ENCODE data around the gene RHBDD3.

DNA sequence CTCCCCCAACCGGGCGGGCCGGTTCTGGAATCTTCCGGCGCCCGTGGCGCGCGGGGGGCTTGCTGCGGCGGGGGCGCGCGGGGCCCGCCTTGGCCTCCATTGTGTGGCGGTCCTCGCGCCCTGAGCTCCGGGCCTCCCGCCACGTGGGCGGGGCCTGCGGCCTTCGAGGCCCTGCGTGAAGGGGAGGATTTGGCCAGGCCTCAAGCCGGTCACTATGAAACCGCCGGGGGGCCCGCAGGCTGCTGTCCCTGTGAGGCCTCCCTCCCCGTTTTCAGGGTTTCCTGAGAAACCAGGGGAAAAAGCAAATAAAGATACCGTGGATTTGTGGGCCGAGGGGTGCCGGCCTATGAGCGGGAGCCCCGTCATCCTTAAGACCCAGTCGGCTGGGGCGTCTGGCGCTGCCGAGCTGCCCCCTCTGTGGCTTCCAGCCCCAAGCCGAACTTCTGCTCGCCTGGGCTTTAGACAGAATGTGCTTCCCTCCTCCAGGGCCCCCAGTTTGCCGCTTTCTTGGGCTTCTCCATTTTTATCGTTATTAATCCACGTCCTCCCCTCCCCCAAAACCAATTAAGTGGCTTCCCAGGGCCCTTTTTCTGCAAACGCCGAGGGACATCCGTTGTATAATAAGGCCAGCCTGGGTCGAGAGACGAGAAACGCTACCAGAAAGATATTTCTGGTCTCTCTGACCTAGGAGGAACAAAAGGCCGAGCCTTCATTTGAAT lies 889 bp upstream of the RHBDD3 start:
- no peak for TF ChIP-seq ATF2 (tag by site-specific recombination; IDR thresholded peaks at IDR 0.05; ENCODE audit: low read depth)
- TF ChIP-seq, protein P1, sequence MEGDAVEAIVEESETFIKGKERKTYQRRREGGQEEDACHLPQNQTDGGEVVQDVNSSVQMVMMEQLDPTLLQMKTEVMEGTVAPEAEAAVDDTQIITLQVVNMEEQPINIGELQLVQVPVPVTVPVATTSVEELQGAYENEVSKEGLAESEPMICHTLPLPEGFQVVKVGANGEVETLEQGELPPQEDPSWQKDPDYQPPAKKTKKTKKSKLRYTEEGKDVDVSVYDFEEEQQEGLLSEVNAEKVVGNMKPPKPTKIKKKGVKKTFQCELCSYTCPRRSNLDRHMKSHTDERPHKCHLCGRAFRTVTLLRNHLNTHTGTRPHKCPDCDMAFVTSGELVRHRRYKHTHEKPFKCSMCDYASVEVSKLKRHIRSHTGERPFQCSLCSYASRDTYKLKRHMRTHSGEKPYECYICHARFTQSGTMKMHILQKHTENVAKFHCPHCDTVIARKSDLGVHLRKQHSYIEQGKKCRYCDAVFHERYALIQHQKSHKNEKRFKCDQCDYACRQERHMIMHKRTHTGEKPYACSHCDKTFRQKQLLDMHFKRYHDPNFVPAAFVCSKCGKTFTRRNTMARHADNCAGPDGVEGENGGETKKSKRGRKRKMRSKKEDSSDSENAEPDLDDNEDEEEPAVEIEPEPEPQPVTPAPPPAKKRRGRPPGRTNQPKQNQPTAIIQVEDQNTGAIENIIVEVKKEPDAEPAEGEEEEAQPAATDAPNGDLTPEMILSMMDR (tag by site-specific recombination; IDR thresholded peaks at IDR 0.05), result no peak
- TF ChIP-seq, protein P2, sequence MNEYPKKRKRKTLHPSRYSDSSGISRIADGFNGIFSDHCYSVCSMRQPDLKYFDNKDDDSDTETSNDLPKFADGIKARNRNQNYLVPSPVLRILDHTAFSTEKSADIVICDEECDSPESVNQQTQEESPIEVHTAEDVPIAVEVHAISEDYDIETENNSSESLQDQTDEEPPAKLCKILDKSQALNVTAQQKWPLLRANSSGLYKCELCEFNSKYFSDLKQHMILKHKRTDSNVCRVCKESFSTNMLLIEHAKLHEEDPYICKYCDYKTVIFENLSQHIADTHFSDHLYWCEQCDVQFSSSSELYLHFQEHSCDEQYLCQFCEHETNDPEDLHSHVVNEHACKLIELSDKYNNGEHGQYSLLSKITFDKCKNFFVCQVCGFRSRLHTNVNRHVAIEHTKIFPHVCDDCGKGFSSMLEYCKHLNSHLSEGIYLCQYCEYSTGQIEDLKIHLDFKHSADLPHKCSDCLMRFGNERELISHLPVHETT (tag by site-specific recombination; IDR thresholded peaks at IDR 0.05), result no peak
- TF ChIP-seq ZEB2 (tag by site-specific recombination; IDR thresholded peaks at IDR 0.05), result no peak
- no peak for TF ChIP-seq ZNF354C (tag by site-specific recombination; IDR thresholded peaks at IDR 0.05; ENCODE audit: borderline replicate concordance, low read depth)
- no peak for TF ChIP-seq ZBTB26 (tag by site-specific recombination; optimal IDR thresholded peaks at IDR 0.05)
- TF ChIP-seq, protein P3, sequence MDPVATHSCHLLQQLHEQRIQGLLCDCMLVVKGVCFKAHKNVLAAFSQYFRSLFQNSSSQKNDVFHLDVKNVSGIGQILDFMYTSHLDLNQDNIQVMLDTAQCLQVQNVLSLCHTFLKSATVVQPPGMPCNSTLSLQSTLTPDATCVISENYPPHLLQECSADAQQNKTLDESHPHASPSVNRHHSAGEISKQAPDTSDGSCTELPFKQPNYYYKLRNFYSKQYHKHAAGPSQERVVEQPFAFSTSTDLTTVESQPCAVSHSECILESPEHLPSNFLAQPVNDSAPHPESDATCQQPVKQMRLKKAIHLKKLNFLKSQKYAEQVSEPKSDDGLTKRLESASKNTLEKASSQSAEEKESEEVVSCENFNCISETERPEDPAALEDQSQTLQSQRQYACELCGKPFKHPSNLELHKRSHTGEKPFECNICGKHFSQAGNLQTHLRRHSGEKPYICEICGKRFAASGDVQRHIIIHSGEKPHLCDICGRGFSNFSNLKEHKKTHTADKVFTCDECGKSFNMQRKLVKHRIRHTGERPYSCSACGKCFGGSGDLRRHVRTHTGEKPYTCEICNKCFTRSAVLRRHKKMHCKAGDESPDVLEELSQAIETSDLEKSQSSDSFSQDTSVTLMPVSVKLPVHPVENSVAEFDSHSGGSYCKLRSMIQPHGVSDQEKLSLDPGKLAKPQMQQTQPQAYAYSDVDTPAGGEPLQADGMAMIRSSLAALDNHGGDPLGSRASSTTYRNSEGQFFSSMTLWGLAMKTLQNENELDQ (tag by site-specific recombination; IDR thresholded peaks at IDR 0.05; ENCODE audit: low read depth), result no peak
- no peak for TF ChIP-seq ZNF16 (tag by site-specific recombination; IDR thresholded peaks at IDR 0.05; ENCODE audit: low read depth)

Data from HEK293 (cell line).